Body of pancreas (tissue), 4 donors: ENCODE results near the gene PTPN14. TPM values are rescaled to one million over a fixed set of nuclear protein-coding genes. Genes with fewer than 3 reads are reported as not detected.

Experiments used
- ATAC-seq: fragments of 150-250 bp; one replicate; pipeline ENCODE4 v1.9.1; 2016
- DNase-seq, 4 donors: peaks; one replicate each; pipeline ENCODE4 v3.0.0-alpha.2; 2019
- H3K27ac ChIP-seq, 4 donors: fragments of 200-600 bp; sonication (generic); 1 replicate in 3 of 4; 2 replicates in 1 of 4; pipeline versions ENCODE4 v1.5.1 to v1.6.1; 2016 to 2019; ENCODE audit warnings: mild to moderate bottlenecking in 1 of 4, mixed read lengths in 1 of 4, moderate library complexity in 1 of 4
- H3K27me3 ChIP-seq, 2 donors: fragments of 200-600 bp; sonication (generic); one replicate each; pipeline ENCODE4 v1.6.0; 2016; ENCODE audit warnings: mild to moderate bottlenecking in 1 of 2
- H3K36me3 ChIP-seq, 2 donors: fragments of 200-600 bp; sonication (generic); replicated peaks in 1 of 2; 2 replicates each; pipeline ENCODE4 v1.5.1; 2016; ENCODE audit warnings: low read depth in 2 of 2; ENCODE audit not compliant: insufficient read depth in 1 of 2
- H3K4me1 ChIP-seq: fragments of 200-600 bp; sonication (generic); one replicate; pipeline ENCODE4 v1.6.0; 2016
- H3K4me3 ChIP-seq, 2 donors: fragments of 200-600 bp; sonication (generic); 1 replicate in 1 of 2; 2 replicates in 1 of 2; pipeline ENCODE4 v1.5.1; 2016 to 2019
- H3K9me3 ChIP-seq, 3 donors: fragments of 200-600 bp; sonication (generic); 1 replicate in 2 of 3; 2 replicates in 1 of 3; pipeline ENCODE4 v1.5.1; 2016
- CTCF ChIP-seq, 7 experiments: fragments of 450-650 bp in 4 of 7; fragments of 200-600 bp in 3 of 7; sonication (generic) in 3 of 7; IDR thresholded peaks; one replicate each; pipeline ENCODE4 v1.5.1; 2016 to 2019; ENCODE audit warnings: antibody characterized with exemption in 7 of 7
- POLR2A ChIP-seq, 3 donors: fragments of 450-650 bp; IDR thresholded peaks; one replicate each; pipeline ENCODE4 v1.6.1; 2016; ENCODE audit warnings: antibody characterized with exemption in 3 of 3, mild to moderate bottlenecking in 2 of 3
- WGBS, 2 donors: methylation state at CpG; one replicate each; pipeline ENCODE4 v1.1.5; 2017; 5-methylcytosine and 5-hydroxymethylcytosine counted together
- intact Hi-C: fragments of 100-400 bp; cut with DNase I; formaldehyde crosslinking; loops from one replicate; pipeline ENCODE4 v1.15.1; 2023
- total RNA-seq, 2 donors: library from RNA; depleted of rRNA; stranded (reverse); fragments of >200 nt; gene quantifications; one replicate each; pipeline ENCODE4 v1.1.0, GENCODE V29; 2016

PTPN14 gene
- total RNA-seq, 2 donors from 2014 or later: 10.5 to 18.7 TPM

- no peak for TF ChIP-seq CTCF (IDR thresholded peaks at IDR 0.05)
- TF ChIP-seq POLR2A (IDR thresholded peaks at IDR 0.05): no peak
- H3K36me3 ChIP-seq: no peaks in the 10 kb centered on the region
- DNase-seq (no peak), ATAC-seq (no peak)
- 92 to 100% methylated on average over 1 of the region's 1 CpG for WGBS, 2 donors
- no peak overlapping the region for H3K4me3 ChIP-seq
- no peak overlapping the region for H3K27ac ChIP-seq
- intact Hi-C loops: no loop called here
- peaks cover 38% of the 10 kb centered on the region for H3K4me1 ChIP-seq
- no peaks in the 10 kb centered on the region for H3K9me3 ChIP-seq
- no peaks in the 10 kb centered on the region for H3K27me3 ChIP-seq
These were observed 6.6 kb downstream of the PTPN14 start for GRCh38 chr1:214544791-214545190.

GRCh38 chr1:214542275-214543199, 8.9 kb downstream of the PTPN14 start:
- 83 to 87% methylated on average over 11 of the region's 11 CpGs for WGBS, 2 donors
- H3K27ac ChIP-seq: no peak overlapping the region
- intact Hi-C loops: no loop called here
- H3K4me1 ChIP-seq: peaks cover 16% of the 10 kb centered on the region
- TF ChIP-seq POLR2A (IDR thresholded peaks at IDR 0.05): no peak
- TF ChIP-seq CTCF (IDR thresholded peaks at IDR 0.05): no peak
- DNase-seq (no peak), ATAC-seq (no peak)
- H3K4me3 ChIP-seq: no peak overlapping the region
- H3K36me3 ChIP-seq: no peaks in the 10 kb centered on the region
- H3K9me3 ChIP-seq: no peaks in the 10 kb centered on the region
- no peaks in the 10 kb centered on the region for H3K27me3 ChIP-seq

- H3K27me3 ChIP-seq: no peaks in the 10 kb centered on the region
- ATAC-seq (no peak), DNase-seq (no peak)
- intact Hi-C loops: no loop called here
- no peaks in the 10 kb centered on the region for H3K9me3 ChIP-seq
- H3K36me3 ChIP-seq: no peaks in the 10 kb centered on the region
- WGBS, 2 donors: 66 to 67% methylated on average over 2 of the region's 2 CpGs
- no peak for TF ChIP-seq CTCF (IDR thresholded peaks at IDR 0.05)
- no peak for TF ChIP-seq POLR2A (IDR thresholded peaks at IDR 0.05)
- no peak overlapping the region for H3K4me3 ChIP-seq
- peaks cover 14% of the 10 kb centered on the region for H3K4me1 ChIP-seq
- no peak overlapping the region for H3K27ac ChIP-seq
These were observed 9.7 kb downstream of the PTPN14 start for GRCh38 chr1:214541693-214542092.

GRCh38 chr1:214541206-214541605, 10.2 kb downstream of the PTPN14 start:
- Histone ChIP-seq H3K27ac (no peak overlapping the region), H3K4me1 (peaks cover 9% of the 10 kb centered on the region), H3K36me3 (no peaks in the 10 kb centered on the region), H3K4me3 (no peak overlapping the region), H3K9me3 (no peaks in the 10 kb centered on the region), H3K27me3 (no peaks in the 10 kb centered on the region)
- intact Hi-C loops: no loop called here
- 88 to 97% methylated on average over 2 of the region's 2 CpGs for WGBS, 2 donors
- no peak for DNase-seq
- TF ChIP-seq CTCF (IDR thresholded peaks at IDR 0.05): no peak
- no peak for ATAC-seq

- TF ChIP-seq CTCF (IDR thresholded peaks at IDR 0.05) (no peak), POLR2A (IDR thresholded peaks at IDR 0.05) (no peak)
- Histone ChIP-seq H3K4me1 (peaks cover 5% of the 10 kb centered on the region), H3K9me3 (no peaks in the 10 kb centered on the region), H3K36me3 (no peaks in the 10 kb centered on the region), H3K4me3 (no peak overlapping the region), H3K27me3 (no peaks in the 10 kb centered on the region), H3K27ac (no peak overlapping the region)
- WGBS, 2 donors: 83 to 89% methylated on average over 5 of the region's 5 CpGs
- intact Hi-C loops: no loop called here
- no peak for ATAC-seq
- DNase-seq: no peak
These were observed 11.1 kb downstream of the PTPN14 start for GRCh38 chr1:214540324-214540723.
